Stimulated activated CD4-positive, alpha-beta T cell treated with anti-CD3 and anti-CD28 coated beads, Interleukin-15, amount 100 ng/mL, for 1 hour (primary cell): ENCODE data around the gene SVEP1.

Source experiments
- DNase-seq, 2 donors: peaks; one replicate each; pipeline ENCODE4 v3.0.0-alpha.2; 2020; ENCODE audit warnings: low read depth in 1 of 2, low spot score in 1 of 2

The SVEP1 gene

DNA sequence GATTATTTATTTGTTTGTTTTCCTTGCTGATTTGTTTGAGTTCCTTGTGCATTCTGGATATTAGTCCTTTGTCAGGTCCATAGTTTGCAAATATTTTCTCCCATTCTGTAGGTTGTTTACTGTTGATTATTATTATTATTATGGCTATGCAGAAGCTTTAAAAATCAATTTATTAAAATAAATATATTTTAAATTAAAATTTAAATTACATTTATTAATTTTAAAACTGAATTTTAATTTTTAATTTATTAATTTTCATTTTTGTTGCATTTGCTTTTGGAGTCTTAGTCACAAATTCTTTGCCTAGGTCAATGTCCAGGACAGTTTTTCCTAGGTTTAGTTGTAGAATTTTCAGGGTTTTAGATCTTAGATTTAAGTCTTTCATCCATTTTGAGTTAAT, 50.9 kb downstream of the SVEP1 start:
- no peak for DNase-seq

DNA sequence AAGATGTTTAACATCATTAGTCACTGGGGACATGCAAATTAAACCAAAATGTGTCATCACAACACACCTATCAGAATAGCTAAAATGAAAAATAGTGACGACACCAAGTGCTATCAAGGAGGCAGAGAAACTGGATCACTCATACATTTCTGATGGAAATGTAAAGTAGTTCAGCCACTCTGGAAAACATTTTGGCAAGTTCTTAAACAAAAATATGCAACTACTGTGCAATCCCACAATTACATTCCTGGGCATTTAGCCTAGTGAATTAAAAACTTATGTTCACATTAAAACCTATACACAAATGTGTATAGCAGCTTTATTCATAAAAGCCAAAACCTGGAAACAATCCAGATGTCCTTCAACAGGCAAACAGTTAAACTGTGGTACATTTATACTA, 53.1 kb downstream of the SVEP1 start:
- no peak for DNase-seq

DNA sequence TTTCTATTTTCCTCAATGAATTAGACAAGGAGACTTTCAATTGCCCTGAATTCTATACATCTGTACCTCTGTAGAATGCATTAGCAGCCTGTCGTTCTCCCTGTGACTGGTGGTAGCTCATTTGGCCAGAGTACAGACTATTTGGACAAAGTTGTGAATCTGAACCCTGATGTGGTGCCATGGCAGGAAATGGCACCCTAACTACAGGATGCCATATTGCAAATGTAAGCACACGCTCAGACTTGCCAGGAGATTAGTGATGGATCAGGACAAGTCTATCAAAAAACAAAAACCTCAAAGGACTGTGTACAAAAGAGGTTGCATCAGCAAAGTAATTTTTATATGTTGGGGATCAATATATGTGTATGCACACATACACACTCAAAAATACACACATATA, 58.3 kb downstream of the SVEP1 start:
- no peak for DNase-seq

DNA sequence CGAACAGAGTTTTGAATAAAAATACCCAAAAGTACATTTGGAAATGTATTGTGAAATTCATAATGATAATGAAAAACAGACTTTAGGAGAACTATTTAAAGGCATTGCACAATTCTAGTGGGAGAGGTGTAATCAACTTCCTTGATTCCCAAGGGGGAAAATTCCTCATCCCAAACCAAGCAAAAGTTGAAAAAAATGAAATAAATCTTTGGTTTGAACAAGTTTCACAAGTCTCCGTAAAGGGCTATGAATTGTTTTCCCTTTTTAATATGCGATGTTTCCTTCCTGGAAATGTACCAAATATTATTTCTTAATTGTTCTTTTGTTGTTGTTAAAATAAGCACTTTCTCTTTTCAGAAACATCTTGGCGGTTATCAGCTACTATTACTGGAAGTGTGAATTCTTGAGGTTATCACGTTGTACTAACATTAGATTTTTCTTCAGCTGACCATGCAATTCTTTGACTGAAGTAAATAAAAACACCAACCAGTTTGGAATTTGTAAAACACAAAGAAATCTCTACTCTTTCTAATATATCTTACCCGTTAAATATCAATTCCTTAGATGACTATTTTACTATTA, 59.3 kb downstream of the SVEP1 start:
- DNase-seq = no peak

DNA sequence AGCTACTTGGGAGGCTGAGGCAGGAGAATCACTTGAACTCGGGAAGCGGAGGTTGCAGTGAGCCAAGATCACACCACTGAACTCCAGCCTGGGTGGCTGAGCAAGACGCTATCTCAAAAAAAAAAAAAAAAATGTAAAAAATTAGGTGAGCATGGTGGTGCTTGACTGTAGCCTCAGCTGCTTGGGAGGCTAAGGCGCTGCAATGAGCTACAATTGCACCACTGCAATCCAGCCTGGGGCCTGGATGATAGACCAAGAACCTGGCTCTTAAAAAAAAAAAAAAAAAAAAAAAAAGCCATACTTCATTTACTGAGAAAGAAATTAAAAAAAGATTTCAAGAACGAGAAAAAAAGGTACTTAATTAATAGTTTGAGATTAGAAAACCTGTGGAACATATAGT, 62.1 kb downstream of the SVEP1 start:
- no peak for DNase-seq

DNA sequence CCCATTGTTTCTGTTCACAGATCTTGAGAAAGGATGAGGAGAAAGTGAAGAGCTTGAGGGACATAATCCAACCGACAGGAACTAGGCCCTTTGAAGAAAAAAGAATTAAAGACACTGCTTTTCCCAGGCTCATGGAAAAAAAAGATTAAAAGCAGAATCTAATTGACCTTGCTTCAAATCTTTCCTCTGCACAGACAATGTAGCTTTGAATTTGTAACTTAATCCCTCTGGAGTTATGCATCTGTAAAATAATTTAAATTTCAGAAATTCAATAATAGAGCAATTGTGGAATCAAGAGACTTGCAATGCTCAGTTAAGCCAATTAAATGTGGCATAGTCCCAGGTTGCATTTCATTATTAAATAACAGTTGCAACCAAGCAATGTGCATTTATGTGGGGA, 64.6 kb downstream of the SVEP1 start:
- no peak for DNase-seq

DNA sequence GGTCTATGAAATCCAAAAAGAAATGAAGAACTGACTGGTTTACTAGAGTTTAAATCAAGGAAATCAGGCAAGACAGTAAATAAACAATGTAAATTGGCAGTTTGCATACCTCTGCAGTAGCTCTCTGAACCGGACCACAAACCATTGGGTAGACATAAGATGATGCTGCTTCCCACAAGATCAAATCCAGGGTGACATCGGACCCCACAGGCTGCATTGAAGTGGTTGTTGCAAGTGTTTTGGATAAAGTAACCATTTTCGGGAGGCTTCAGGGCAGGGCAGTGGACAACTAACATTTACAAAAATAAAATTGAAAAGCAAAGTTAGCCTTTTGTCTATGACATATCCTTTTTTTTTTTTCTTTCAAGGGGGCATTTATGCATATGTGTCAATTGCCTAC, 66.7 kb downstream of the SVEP1 start:
- DNase-seq = no peak

DNA sequence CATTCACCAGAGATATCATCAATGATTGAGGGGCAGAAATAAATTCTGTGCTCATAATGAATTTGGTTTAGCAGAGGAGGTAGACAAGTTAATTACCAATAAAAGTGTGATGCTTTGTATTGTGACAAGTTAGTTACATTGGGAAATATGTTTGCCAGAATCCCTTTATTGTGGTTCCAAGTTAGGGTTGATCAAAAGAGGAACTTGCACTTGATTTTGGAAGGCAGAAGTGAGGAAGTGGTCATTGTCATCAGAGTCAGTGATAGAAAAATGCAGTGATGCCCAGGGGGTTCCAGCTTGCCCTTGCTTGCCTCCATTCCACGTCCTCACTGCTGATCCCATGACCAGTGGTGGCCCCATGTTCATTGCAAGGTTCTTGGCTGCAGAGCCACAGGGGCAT, 69.7 kb downstream of the SVEP1 start:
- no peak for DNase-seq

DNA sequence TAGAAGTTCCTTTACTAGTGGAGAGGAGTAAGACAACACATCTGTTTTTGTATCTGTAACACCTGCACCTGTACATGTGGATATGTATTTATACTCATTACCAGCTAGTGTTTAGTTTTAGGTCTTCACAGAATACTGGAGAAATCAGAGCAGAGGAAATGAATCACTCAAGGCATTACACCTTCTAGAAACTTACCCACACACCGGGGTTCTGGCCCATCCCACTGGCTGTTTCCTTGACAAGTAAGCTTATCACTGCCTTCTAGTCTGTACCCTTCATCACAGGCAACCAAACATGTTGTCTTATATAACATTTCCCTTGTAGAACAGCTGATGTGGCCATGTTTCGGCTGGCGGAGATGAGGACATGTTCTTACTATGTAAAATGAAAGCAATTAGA, 76.7 kb downstream of the SVEP1 start:
- no peak for DNase-seq

DNA sequence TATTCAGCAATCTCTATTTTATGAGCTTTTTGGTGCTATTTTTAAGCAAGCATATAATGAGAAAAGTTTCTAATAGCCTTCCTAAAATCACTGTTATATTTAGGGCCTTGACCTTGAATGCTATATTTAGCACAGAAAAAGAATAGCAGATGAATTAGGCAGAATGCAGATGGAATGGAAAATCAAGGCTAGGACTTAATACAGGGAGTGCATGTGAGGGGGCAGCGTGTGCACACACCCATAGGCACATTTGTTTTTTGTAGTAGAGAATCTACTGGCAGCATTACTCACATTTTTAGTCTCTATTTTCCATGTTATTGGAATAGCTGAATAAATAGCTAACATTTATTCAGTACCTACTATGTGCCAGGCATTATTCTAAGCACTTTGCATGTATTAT, 79.9 kb downstream of the SVEP1 start:
- DNase-seq = no peak

DNA sequence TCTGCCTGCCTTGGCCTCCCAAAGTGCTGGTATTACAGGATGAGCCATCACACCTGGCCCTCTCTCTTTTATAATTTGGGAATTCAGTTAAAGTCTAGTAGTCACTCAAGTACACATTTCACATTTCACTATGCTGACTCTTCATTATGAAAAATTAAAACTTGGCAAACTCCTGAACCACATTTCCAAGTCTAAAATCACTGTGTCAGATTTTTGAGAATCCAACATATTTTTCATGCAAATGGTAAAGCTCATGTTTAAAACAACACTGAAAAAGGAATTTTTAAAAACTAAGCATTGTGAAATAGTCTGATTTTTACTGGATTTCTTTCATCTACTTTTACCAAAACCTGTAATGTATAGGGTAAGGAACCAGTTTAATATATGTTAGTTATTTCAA, 92.3 kb downstream of the SVEP1 start:
- DNase-seq = no peak

DNA sequence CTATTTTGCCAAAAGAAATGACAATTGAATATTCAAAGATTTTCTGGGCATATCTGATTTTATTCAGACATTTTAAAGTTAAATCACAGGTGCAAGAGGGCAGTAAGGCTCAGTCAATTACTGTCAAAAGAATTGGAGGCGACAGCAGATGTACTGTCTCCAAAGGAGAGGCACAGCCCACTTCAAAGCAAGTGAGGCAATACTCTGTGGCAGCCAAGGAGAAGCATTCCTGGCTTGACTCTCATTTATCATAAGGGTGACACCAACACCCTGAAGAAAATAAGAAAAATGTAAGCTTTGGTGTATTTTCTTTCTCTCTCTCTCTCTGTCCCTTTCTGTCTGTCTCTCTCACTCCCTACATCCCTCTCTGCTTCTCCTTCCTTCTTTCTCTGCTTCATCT, 93.3 kb downstream of the SVEP1 start:
- no peak for DNase-seq

DNA sequence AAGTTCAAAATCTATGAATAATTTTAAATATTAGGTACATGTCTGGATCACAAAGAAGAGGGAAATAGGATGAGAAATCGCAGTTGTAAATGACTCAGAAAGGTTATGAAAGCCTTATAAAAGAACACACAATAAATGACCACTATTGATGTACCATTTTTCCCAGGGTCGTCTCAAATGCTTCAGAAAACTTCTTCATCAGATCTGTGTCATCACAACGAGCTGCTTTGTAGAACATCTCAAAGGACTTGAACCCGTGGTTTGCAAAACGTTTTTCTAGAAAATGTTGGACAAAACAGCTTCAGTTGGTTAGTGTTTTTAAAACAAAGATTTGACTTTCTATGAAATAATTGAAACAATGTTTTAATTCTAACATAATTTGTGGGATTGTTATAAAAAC, 100.1 kb downstream of the SVEP1 start:
- no peak for DNase-seq

DNA sequence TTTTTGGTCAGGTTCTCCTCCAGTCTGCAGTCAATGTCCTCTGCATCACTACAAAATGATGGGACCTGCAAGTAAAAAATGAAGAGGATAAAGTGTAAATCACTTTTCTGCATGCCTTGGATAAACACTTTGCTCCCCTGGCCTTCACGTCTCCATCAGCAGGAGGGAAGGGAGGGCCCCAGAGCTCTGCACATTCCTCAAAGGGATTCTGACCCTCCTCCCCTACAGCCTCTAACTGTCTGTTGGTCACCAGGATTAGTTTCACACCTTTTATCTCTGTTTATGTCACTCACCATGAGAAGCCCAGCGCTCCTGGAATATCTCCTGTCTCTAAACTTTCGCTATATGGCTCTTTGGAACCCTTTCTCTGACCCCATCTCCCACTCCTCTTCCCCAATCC, 103.3 kb downstream of the SVEP1 start:
- no peak for DNase-seq

DNA sequence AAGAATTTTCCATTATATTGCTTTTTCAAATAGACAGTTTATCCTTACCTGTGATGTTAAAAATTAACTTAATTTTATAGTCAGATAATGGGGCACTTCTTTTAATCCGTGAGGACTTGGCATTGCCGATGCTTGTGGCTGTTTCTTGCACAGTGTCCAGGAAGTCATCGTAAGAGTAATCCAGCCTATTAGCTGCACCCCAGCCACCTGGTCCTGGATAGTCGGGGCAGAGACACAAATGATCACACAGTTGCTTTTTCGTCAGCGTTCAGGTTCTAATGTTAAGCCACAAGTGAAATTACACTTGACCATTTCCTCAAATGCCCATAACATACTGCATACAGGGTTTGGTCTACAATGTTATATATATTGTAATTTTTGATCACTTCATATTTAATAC, 107.4 kb downstream of the SVEP1 start:
- no peak for DNase-seq

DNA sequence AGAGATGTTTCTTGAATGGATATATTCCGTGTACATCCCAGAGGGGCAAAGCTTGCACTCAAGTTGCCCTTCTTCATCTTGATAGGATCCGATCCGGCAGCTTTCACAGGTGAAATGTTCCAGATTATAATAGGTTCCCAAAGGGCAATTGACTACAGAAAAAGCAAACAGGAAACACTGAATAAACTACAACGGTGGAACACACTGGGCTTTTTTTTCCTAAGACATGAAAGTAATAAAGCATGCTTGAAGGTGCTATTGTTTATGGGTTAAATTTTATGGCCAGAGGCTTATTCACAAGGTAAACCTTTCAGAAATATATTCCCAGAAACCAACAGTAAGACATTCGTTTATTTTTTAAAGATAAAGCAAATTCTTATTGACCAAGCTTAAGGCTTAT, 110.6 kb downstream of the SVEP1 start:
- no peak for DNase-seq

DNA sequence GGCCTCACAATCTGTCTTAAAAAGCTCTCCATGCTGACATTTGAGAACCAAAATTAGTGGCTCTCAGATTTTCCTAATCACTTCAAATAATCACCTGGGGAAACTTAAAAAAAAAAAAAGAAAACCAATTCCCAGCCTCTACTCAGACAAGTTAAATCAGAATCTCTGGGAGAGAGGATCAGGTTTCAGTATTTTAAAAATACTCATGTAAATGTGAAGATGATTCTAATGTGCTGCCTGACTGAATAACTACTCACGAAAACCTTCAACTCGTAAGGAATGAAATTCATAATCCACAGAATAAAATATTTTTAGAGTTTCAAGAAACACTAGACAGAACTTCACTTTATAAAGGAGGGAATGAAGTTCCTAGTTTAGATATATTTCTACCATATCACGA, 114.4 kb downstream of the SVEP1 start:
- no peak for DNase-seq

DNA sequence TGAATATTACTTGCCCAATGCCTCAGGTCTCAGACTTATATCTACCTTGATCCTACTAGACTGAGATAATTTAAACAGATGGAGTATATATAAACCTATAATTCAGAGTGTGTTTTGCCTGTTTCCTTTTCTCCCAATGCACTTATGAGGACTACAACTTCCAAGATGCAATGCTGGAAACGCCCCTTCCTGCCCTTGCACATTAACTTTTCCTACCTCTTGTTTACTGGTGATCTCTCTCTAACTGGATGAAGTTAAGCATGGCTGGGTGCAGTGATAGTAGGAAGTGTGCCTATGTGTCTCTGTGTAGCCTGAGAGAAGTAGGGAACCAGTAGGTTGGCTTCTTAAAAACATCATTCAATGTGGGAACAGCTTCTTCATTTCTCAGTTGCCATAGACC, 115.2 kb downstream of the SVEP1 start:
- DNase-seq = no peak

DNA sequence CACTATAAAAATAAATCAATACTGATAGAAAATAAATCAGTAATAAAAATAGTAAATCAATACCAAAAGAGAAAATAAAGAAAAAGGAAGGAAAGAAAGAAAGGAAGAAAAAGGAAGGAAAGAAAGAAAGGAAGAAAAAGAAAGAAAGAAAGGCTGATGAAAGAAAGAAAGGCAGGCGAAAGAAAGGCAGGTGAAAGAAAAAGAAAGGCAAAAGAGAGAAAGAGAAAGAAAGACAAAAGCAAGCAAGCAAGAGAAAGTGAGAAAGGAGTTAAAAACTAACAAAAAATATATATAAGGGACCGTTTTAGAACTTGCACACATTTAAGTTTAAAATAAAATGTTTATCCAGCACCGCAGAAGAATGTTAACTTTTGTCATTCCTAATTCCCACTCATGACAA, 116.0 kb downstream of the SVEP1 start:
- no peak for DNase-seq

DNA sequence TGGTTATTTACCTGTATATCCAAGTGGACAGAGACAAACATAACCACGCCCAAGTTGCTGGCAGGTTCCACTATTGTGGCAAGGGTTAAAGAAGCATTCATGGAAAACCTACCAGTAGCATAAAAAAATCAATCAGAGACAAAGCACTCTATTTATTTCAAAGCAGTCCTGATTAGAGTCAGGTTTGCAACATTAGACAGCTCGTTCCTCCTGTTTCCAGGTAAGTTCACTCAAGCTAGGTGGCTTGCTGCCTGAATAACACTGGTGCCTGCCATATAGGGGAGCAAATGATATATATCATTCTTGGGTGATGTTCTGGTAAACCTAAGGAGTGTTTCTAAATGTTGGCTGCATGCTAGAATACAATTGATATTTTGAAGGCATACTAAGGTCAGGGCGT, 122.3 kb downstream of the SVEP1 start:
- no peak for DNase-seq

DNA sequence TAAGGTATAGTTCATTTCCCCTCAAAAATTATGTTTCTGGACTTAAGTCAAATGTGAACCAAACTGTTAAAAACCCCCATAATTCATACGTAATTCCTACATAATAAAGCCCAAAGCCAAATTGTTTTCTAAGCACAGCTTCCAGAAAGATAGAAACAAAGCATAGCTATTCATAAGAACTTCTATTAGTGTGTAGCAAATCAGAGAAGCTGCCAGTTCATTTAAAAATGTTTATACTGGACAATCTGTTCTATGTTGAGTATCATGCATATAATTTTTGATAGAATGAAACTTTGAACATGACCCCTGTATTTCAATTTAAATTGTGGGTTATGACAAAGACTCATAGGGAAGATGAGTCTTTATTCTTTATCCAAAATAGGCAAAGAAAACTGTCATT, 122.9 kb downstream of the SVEP1 start:
- DNase-seq = no peak

DNA sequence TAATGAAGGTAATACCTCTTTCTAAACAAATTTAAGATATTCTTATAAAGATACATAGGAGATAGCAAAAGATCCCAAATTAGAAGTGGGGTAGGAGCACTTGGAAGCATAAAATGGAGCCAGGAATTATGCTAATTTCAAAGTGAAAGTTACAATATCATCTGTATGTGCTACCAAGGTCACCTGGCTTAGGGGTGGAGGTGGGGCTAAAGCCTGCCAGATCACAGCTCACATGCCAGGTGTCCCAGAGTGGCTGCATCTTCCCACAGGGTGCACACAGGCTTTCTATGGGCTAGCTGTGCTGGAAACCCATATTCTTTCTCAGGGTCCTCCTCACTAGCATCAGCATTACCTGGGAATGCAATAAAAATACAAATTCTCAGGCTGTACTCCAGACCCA, 123.7 kb downstream of the SVEP1 start:
- DNase-seq = no peak

DNA sequence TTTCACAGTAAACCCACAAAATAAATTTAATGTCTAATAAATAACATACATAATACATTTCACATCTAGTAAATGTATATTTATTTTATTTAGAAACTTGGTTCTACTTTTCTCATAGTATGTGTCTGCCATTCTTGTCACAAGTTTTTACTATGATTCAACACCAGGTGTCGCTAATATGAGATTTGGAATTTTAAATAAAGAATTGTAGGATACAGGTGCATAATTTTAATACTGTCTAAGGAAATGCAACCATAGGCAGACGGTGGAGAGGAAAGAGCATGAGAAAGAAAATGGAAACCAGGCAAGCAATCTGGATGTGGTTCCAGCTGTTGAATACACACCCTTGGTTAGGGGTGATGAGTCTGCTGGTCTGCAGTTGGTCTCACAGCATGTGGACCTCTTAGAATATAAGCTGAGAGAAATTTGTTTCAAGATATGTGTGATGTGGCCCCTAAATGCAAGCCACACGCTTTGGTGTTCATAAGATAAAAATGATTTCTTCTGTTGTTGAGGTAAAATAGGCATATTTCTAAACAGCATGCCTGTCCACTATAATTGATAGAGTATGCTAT, 127.2 kb downstream of the SVEP1 start:
- no peak for DNase-seq

DNA sequence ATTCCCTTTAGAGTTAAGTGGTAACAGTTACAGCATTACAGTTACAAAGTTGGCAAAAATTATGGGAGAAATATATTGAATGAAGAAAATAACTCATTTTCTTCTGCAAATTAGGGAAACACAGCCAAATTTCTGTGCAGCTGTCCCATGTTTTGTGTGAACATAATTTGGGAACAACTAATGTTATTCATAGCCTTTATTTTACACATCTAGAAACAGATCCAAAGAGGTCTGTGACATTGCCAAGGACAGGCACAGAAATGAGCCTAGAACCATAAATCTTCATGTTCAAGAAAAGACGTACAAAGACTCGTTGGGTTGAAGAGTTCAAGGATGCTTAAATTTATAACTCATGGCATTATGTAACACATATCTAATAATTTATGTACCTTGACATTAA, 127.8 kb downstream of the SVEP1 start:
- DNase-seq = no peak
